ENCODE data around the gene WSCD2.
"Not testable (repeated sequence)": the region's sequence is repeated elsewhere in the genome, so short reads cannot be mapped to it uniquely, and the experiment has no call there.

Gene WSCD2

GRCh38 chr12:108213871-108214445 lies 84.9 kb downstream of the WSCD2 start:
- Histone ChIP-seq H3K9ac (ENCODE audit: low read length) (no peak overlapping the region), H3K4me3 (ENCODE audit: low read length) (no peak overlapping the region), H3K27ac (ENCODE audit: low read depth, low read length) (no peak overlapping the region), H3K27me3 (ENCODE audit: control insufficient read depth, insufficient read depth, low read length) (no peaks in the 10 kb centered on the region), H3K36me3 (ENCODE audit: control insufficient read depth, insufficient read depth, low read length) (no peaks in the 10 kb centered on the region), H3K4me1 (ENCODE audit: control insufficient read depth, insufficient read depth, low read length) (no peaks in the 10 kb centered on the region)

- no peaks in the 10 kb centered on the region for H3K36me3 ChIP-seq (ENCODE audit: control insufficient read depth, insufficient read depth, low read length)
- H3K4me3 ChIP-seq (ENCODE audit: low read length) = no peak overlapping the region
- H3K27ac ChIP-seq (ENCODE audit: low read depth, low read length) = no peak overlapping the region
- no peaks in the 10 kb centered on the region for H3K4me1 ChIP-seq (ENCODE audit: control insufficient read depth, insufficient read depth, low read length)
- H3K9ac ChIP-seq (ENCODE audit: low read length) = no peak overlapping the region
- H3K27me3 ChIP-seq (ENCODE audit: control insufficient read depth, insufficient read depth, low read length) = no peaks in the 10 kb centered on the region
Measured at GRCh38 chr12:108214486-108214885, 85.4 kb downstream of the WSCD2 start.

- no peaks in the 10 kb centered on the region for H3K4me1 ChIP-seq (ENCODE audit: control insufficient read depth, insufficient read depth, low read length)
- H3K27ac ChIP-seq (ENCODE audit: low read depth, low read length) = no peak overlapping the region
- H3K27me3 ChIP-seq (ENCODE audit: control insufficient read depth, insufficient read depth, low read length) = no peaks in the 10 kb centered on the region
- no peak overlapping the region for H3K9ac ChIP-seq (ENCODE audit: low read length)
- H3K36me3 ChIP-seq (ENCODE audit: control insufficient read depth, insufficient read depth, low read length) = no peaks in the 10 kb centered on the region
- H3K4me3 ChIP-seq (ENCODE audit: low read length) = no peak overlapping the region
Measured at GRCh38 chr12:108215458-108215857, 86.4 kb downstream of the WSCD2 start.

- H3K36me3 ChIP-seq (ENCODE audit: control insufficient read depth, insufficient read depth, low read length) = no peaks in the 10 kb centered on the region
- no peaks in the 10 kb centered on the region for H3K4me1 ChIP-seq (ENCODE audit: control insufficient read depth, insufficient read depth, low read length)
- H3K27me3 ChIP-seq (ENCODE audit: control insufficient read depth, insufficient read depth, low read length) = no peaks in the 10 kb centered on the region
- no peak overlapping the region for H3K4me3 ChIP-seq (ENCODE audit: low read length)
- H3K27ac ChIP-seq (ENCODE audit: low read depth, low read length) = no peak overlapping the region
- no peak overlapping the region for H3K9ac ChIP-seq (ENCODE audit: low read length)
Measured at GRCh38 chr12:108218921-108219320, 89.8 kb downstream of the WSCD2 start.

GRCh38 chr12:108225101-108225500 lies 96.0 kb downstream of the WSCD2 start:
- not testable (repeated sequence) for H3K27me3 ChIP-seq (ENCODE audit: control insufficient read depth, insufficient read depth, low read length); H3K4me3 ChIP-seq (ENCODE audit: low read length); H3K4me1 ChIP-seq (ENCODE audit: control insufficient read depth, insufficient read depth, low read length); H3K27ac ChIP-seq (ENCODE audit: low read depth, low read length); H3K36me3 ChIP-seq (ENCODE audit: control insufficient read depth, insufficient read depth, low read length); H3K9ac ChIP-seq (ENCODE audit: low read length)

GRCh38 chr12:108226866-108227265 lies 97.8 kb downstream of the WSCD2 start:
- H3K4me3 ChIP-seq (ENCODE audit: low read length) = no peak overlapping the region
- no peak overlapping the region for H3K27ac ChIP-seq (ENCODE audit: low read depth, low read length)
- H3K4me1 ChIP-seq (ENCODE audit: control insufficient read depth, insufficient read depth, low read length) = no peaks in the 10 kb centered on the region

GRCh38 chr12:108228746-108229145 lies 99.7 kb downstream of the WSCD2 start:
- Histone ChIP-seq H3K4me1 (ENCODE audit: control insufficient read depth, insufficient read depth, low read length) (no peaks in the 10 kb centered on the region), H3K27ac (ENCODE audit: low read depth, low read length) (no peak overlapping the region), H3K36me3 (ENCODE audit: control insufficient read depth, insufficient read depth, low read length) (no peaks in the 10 kb centered on the region), H3K4me3 (ENCODE audit: low read length) (no peak overlapping the region), H3K27me3 (ENCODE audit: control insufficient read depth, insufficient read depth, low read length) (no peaks in the 10 kb centered on the region), H3K9ac (ENCODE audit: low read length) (no peak overlapping the region)

More at GRCh38 chr12:108226866-108227265, 97.8 kb downstream of the WSCD2 start:
- no peaks in the 10 kb centered on the region for H3K36me3 ChIP-seq (ENCODE audit: control insufficient read depth, insufficient read depth, low read length)
- no peaks in the 10 kb centered on the region for H3K27me3 ChIP-seq (ENCODE audit: control insufficient read depth, insufficient read depth, low read length)
- H3K9ac ChIP-seq (ENCODE audit: low read length) = no peak overlapping the region

- no peaks in the 10 kb centered on the region for H3K27me3 ChIP-seq (ENCODE audit: control insufficient read depth, insufficient read depth, low read length)
- no peak overlapping the region for H3K4me3 ChIP-seq (ENCODE audit: low read length)
- H3K9ac ChIP-seq (ENCODE audit: low read length) = no peak overlapping the region
- no peaks in the 10 kb centered on the region for H3K4me1 ChIP-seq (ENCODE audit: control insufficient read depth, insufficient read depth, low read length)
- no peak overlapping the region for H3K27ac ChIP-seq (ENCODE audit: low read depth, low read length)
- no peaks in the 10 kb centered on the region for H3K36me3 ChIP-seq (ENCODE audit: control insufficient read depth, insufficient read depth, low read length)
Measured at GRCh38 chr12:108231109-108231905, 102.2 kb downstream of the WSCD2 start.

- Histone ChIP-seq H3K27ac (ENCODE audit: low read depth, low read length) (no peak overlapping the region), H3K4me3 (ENCODE audit: low read length) (no peak overlapping the region), H3K36me3 (ENCODE audit: control insufficient read depth, insufficient read depth, low read length) (no peaks in the 10 kb centered on the region), H3K9ac (ENCODE audit: low read length) (no peak overlapping the region), H3K27me3 (ENCODE audit: control insufficient read depth, insufficient read depth, low read length) (no peaks in the 10 kb centered on the region), H3K4me1 (ENCODE audit: control insufficient read depth, insufficient read depth, low read length) (no peaks in the 10 kb centered on the region)
Measured at GRCh38 chr12:108231909-108232434, 102.9 kb downstream of the WSCD2 start.

GRCh38 chr12:108232565-108232964 lies 103.5 kb downstream of the WSCD2 start:
- H3K27me3 ChIP-seq (ENCODE audit: control insufficient read depth, insufficient read depth, low read length) = no peaks in the 10 kb centered on the region
- H3K36me3 ChIP-seq (ENCODE audit: control insufficient read depth, insufficient read depth, low read length) = no peaks in the 10 kb centered on the region
- no peak overlapping the region for H3K27ac ChIP-seq (ENCODE audit: low read depth, low read length)
- H3K4me3 ChIP-seq (ENCODE audit: low read length) = no peak overlapping the region
- H3K4me1 ChIP-seq (ENCODE audit: control insufficient read depth, insufficient read depth, low read length) = no peaks in the 10 kb centered on the region
- no peak overlapping the region for H3K9ac ChIP-seq (ENCODE audit: low read length)

- H3K27ac ChIP-seq (ENCODE audit: low read depth, low read length) = no peak overlapping the region
- H3K4me3 ChIP-seq (ENCODE audit: low read length) = no peak overlapping the region
- H3K36me3 ChIP-seq (ENCODE audit: control insufficient read depth, insufficient read depth, low read length) = no peaks in the 10 kb centered on the region
- no peak overlapping the region for H3K9ac ChIP-seq (ENCODE audit: low read length)
- H3K27me3 ChIP-seq (ENCODE audit: control insufficient read depth, insufficient read depth, low read length) = no peaks in the 10 kb centered on the region
- H3K4me1 ChIP-seq (ENCODE audit: control insufficient read depth, insufficient read depth, low read length) = no peaks in the 10 kb centered on the region
Measured at GRCh38 chr12:108234158-108234557, 105.1 kb downstream of the WSCD2 start.

- H3K27me3 ChIP-seq (ENCODE audit: control insufficient read depth, insufficient read depth, low read length) = no peaks in the 10 kb centered on the region
- no peak overlapping the region for H3K4me3 ChIP-seq (ENCODE audit: low read length)
- H3K4me1 ChIP-seq (ENCODE audit: control insufficient read depth, insufficient read depth, low read length) = no peaks in the 10 kb centered on the region
- H3K27ac ChIP-seq (ENCODE audit: low read depth, low read length) = no peak overlapping the region
- H3K36me3 ChIP-seq (ENCODE audit: control insufficient read depth, insufficient read depth, low read length) = no peaks in the 10 kb centered on the region
- no peak overlapping the region for H3K9ac ChIP-seq (ENCODE audit: low read length)
Measured at GRCh38 chr12:108235197-108235984, 106.3 kb downstream of the WSCD2 start.

All from rectal smooth muscle tissue (tissue), 1 donor.